GM12878 (cell line): Measurements from ENCODE around the gene ARHGAP44. TPM values are rescaled to one million over a fixed set of nuclear protein-coding genes. Genes with fewer than 3 reads are reported as not detected.

Source experiments
- ASH2L ChIP-seq: fragments of 300-600, 200-600 bp; sonication (generic); IDR thresholded peaks from 2 replicates; pipeline ENCODE4 v1.6.1; 2017; ENCODE audit warnings: low read depth, mild to moderate bottlenecking, borderline replicate concordance
- BACH1 ChIP-seq: fragments of 450-650 bp; IDR thresholded peaks from 2 replicates; pipeline ENCODE4 v1.6.1; 2017; ENCODE audit warnings: mild to moderate bottlenecking, borderline replicate concordance
- CHD1 ChIP-seq: IDR thresholded peaks from 2 replicates; pipeline ENCODE4 v1.6.1; 2012; ENCODE audit warnings: low read depth, low read length, improper control_type of control experiment
- CREM ChIP-seq: IDR thresholded peaks from 2 replicates; pipeline ENCODE4 v1.6.1; 2014; ENCODE audit warnings: antibody characterized with exemption, low read depth
- FOXM1 ChIP-seq: IDR thresholded peaks from 2 replicates; pipeline ENCODE4 v1.6.1; 2012; ENCODE audit warnings: low read depth, mild to moderate bottlenecking, inconsistent platforms, low read length, moderate library complexity
- IRF5 ChIP-seq: fragments of 450-650 bp; IDR thresholded peaks from 2 replicates; pipeline ENCODE4 v1.6.1; 2017; ENCODE audit warnings: borderline replicate concordance
- MEF2A ChIP-seq: IDR thresholded peaks from 2 replicates; pipeline ENCODE4 v1.6.1; 2011; ENCODE audit warnings: low read depth, mild to moderate bottlenecking, low read length, moderate library complexity; ENCODE audit not compliant: insufficient read depth
- MXI1 ChIP-seq: fragments of 150-350 bp; IDR thresholded peaks from 2 replicates; pipeline ENCODE4 v1.6.1; 2011; ENCODE audit warnings: low read depth, mild to moderate bottlenecking, inconsistent platforms, low read length, improper control_type of control experiment
- MYB ChIP-seq: fragments of 150-350 bp; IDR thresholded peaks from 2 replicates; pipeline ENCODE4 v1.6.1; 2014; ENCODE audit warnings: mild to moderate bottlenecking, low read depth, low read length, borderline replicate concordance
- NFIC ChIP-seq: IDR thresholded peaks from 2 replicates; pipeline ENCODE4 v1.6.1; 2012; ENCODE audit warnings: low read depth, mild to moderate bottlenecking, inconsistent platforms, low read length, moderate library complexity
- PKNOX1 ChIP-seq: fragments of 450-650 bp; IDR thresholded peaks from 2 replicates; pipeline ENCODE4 v1.6.1; 2016; ENCODE audit warnings: mild to moderate bottlenecking
- RELA ChIP-seq: fragments of 450-650 bp; IDR thresholded peaks from 2 replicates; pipeline ENCODE4 v1.8.0; 2014; ENCODE audit warnings: borderline replicate concordance; ENCODE audit not compliant: partially characterized antibody
- SREBF1 ChIP-seq: IDR thresholded peaks from 2 replicates; pipeline ENCODE4 v1.6.1; 2012; ENCODE audit warnings: mild to moderate bottlenecking, low read length
- SRF ChIP-seq, 2 experiments: IDR thresholded peaks; 2 replicates each; pipeline ENCODE4 v1.6.1; 2011; ENCODE audit warnings: low read depth in 2 of 2, low read length in 2 of 2, mild to moderate bottlenecking in 1 of 2, moderate library complexity in 1 of 2
- STAT1 ChIP-seq: fragments of 450-650 bp; conservative IDR thresholded peaks from 2 replicates; pipeline ENCODE4 v1.6.1; 2014; ENCODE audit warnings: antibody characterized with exemption, mild to moderate bottlenecking
- SUPT20H ChIP-seq: IDR thresholded peaks from 2 replicates; pipeline ENCODE4 v1.6.1; 2011; ENCODE audit warnings: low read depth, mild to moderate bottlenecking, low read length, moderate library complexity, borderline replicate concordance; ENCODE audit not compliant: control insufficient read depth
- TCF7 ChIP-seq: IDR thresholded peaks from 2 replicates; pipeline ENCODE4 v1.6.1; 2014; ENCODE audit warnings: antibody characterized with exemption, borderline replicate concordance
- YBX1 ChIP-seq: fragments of 450-650 bp; IDR thresholded peaks from 2 replicates; pipeline ENCODE4 v1.6.1; 2016; ENCODE audit warnings: antibody characterized with exemption
- polyA plus RNA-seq, 11 experiments: library from polyadenylated mRNA; depleted of rRNA in 4 of 11; unstranded in 6 of 11; stranded (reverse) in 5 of 11; fragments of >200 nt; fragmentation: Nextera tagmentation in 4 of 11; fragmentation: Illumina TruSeq in 1 of 11; extraction: Ambion mirVana in 4 of 11; extraction: Trizol in 1 of 11; gene quantifications; 1 replicate in 1 of 11; 2 replicates in 10 of 11; pipeline versions ENCODE4 v1.2.1 to v1.2.3, GENCODE V29; 2011 to 2016; ENCODE audit warnings: inconsistent platforms in 2 of 11, missing spikeins in 2 of 11, low read depth in 1 of 11
- total RNA-seq, 4 experiments: library from RNA; depleted of rRNA in 3 of 4; stranded (reverse); fragments of >200 nt in 3 of 4; fragmentation: Illumina TruSeq in 1 of 4; extraction: Trizol in 1 of 4; gene quantifications; 2 replicates each; pipeline versions ENCODE4 v1.2.1 to v1.2.3, GENCODE V29; 2013 to 2021
- TF ChIP-seq, protein P1 (sequence below): IDR thresholded peaks from 2 replicates; pipeline ENCODE4 v1.6.1; 2012; ENCODE audit warnings: improper control_type of control experiment, low read depth, low read length; ENCODE audit not compliant: insufficient replicate concordance
- TF ChIP-seq, protein P2 (sequence below): IDR thresholded peaks from 2 replicates; pipeline ENCODE4 v1.6.1; 2012; ENCODE audit warnings: low read length, inconsistent platforms
- TF ChIP-seq, protein P3 (sequence below): IDR thresholded peaks from 2 replicates; pipeline ENCODE4 v1.6.1; 2011; ENCODE audit warnings: low read depth, mild to moderate bottlenecking, low read length, moderate library complexity, borderline replicate concordance; ENCODE audit errors: extremely low read depth

Gene ARHGAP44
- total and polyA plus RNA-seq, 10 of the 15 experiments (the other 5 are each of a cell fraction or from before 2014, with no cell fraction given) = 0.11 to 1.2 (median 0.48) TPM

- TF ChIP-seq, protein P1, sequence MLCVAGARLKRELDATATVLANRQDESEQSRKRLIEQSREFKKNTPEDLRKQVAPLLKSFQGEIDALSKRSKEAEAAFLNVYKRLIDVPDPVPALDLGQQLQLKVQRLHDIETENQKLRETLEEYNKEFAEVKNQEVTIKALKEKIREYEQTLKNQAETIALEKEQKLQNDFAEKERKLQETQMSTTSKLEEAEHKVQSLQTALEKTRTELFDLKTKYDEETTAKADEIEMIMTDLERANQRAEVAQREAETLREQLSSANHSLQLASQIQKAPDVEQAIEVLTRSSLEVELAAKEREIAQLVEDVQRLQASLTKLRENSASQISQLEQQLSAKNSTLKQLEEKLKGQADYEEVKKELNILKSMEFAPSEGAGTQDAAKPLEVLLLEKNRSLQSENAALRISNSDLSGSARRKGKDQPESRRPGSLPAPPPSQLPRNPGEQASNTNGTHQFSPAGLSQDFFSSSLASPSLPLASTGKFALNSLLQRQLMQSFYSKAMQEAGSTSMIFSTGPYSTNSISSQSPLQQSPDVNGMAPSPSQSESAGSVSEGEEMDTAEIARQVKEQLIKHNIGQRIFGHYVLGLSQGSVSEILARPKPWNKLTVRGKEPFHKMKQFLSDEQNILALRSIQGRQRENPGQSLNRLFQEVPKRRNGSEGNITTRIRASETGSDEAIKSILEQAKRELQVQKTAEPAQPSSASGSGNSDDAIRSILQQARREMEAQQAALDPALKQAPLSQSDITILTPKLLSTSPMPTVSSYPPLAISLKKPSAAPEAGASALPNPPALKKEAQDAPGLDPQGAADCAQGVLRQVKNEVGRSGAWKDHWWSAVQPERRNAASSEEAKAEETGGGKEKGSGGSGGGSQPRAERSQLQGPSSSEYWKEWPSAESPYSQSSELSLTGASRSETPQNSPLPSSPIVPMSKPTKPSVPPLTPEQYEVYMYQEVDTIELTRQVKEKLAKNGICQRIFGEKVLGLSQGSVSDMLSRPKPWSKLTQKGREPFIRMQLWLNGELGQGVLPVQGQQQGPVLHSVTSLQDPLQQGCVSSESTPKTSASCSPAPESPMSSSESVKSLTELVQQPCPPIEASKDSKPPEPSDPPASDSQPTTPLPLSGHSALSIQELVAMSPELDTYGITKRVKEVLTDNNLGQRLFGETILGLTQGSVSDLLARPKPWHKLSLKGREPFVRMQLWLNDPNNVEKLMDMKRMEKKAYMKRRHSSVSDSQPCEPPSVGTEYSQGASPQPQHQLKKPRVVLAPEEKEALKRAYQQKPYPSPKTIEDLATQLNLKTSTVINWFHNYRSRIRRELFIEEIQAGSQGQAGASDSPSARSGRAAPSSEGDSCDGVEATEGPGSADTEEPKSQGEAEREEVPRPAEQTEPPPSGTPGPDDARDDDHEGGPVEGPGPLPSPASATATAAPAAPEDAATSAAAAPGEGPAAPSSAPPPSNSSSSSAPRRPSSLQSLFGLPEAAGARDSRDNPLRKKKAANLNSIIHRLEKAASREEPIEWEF = no peak
- TF ChIP-seq, protein P2, sequence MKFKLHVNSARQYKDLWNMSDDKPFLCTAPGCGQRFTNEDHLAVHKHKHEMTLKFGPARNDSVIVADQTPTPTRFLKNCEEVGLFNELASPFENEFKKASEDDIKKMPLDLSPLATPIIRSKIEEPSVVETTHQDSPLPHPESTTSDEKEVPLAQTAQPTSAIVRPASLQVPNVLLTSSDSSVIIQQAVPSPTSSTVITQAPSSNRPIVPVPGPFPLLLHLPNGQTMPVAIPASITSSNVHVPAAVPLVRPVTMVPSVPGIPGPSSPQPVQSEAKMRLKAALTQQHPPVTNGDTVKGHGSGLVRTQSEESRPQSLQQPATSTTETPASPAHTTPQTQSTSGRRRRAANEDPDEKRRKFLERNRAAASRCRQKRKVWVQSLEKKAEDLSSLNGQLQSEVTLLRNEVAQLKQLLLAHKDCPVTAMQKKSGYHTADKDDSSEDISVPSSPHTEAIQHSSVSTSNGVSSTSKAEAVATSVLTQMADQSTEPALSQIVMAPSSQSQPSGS = peak; percentile 59
- no peak for TF ChIP-seq RELA
- no peak for TF ChIP-seq TCF7
- TF ChIP-seq MEF2A = peak; percentile 51; the same call in 1 of the 2 replicates
- TF ChIP-seq SUPT20H = no peak
- TF ChIP-seq NFIC = peak; percentile 70
- TF ChIP-seq YBX1 = no peak
- no peak for TF ChIP-seq MYB
- no peak for TF ChIP-seq CREM
- TF ChIP-seq BACH1 = no peak
- no peak for TF ChIP-seq ASH2L
- 0 out of 2 replicates have a peak, but pooled peaks have one; percentile 27 for TF ChIP-seq FOXM1
- no peak for TF ChIP-seq IRF5
- no peak for TF ChIP-seq MXI1
- TF ChIP-seq CHD1 = no peak
- no peak for TF ChIP-seq STAT1
- no peak for TF ChIP-seq SRF (IDR thresholded peaks at IDR 0.05; ENCODE audit: low read depth in 2 of 2, low read length in 2 of 2)
- TF ChIP-seq, protein P3, sequence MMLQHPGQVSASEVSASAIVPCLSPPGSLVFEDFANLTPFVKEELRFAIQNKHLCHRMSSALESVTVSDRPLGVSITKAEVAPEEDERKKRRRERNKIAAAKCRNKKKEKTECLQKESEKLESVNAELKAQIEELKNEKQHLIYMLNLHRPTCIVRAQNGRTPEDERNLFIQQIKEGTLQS = no peak
- TF ChIP-seq PKNOX1 = no peak
- no peak for TF ChIP-seq SREBF1
These were observed 88.8 kb downstream of the ARHGAP44 start (continued) for GRCh38 chr17:12877953-12878669.
